ENCODE measurements around the gene RAPGEF3.

DNA sequence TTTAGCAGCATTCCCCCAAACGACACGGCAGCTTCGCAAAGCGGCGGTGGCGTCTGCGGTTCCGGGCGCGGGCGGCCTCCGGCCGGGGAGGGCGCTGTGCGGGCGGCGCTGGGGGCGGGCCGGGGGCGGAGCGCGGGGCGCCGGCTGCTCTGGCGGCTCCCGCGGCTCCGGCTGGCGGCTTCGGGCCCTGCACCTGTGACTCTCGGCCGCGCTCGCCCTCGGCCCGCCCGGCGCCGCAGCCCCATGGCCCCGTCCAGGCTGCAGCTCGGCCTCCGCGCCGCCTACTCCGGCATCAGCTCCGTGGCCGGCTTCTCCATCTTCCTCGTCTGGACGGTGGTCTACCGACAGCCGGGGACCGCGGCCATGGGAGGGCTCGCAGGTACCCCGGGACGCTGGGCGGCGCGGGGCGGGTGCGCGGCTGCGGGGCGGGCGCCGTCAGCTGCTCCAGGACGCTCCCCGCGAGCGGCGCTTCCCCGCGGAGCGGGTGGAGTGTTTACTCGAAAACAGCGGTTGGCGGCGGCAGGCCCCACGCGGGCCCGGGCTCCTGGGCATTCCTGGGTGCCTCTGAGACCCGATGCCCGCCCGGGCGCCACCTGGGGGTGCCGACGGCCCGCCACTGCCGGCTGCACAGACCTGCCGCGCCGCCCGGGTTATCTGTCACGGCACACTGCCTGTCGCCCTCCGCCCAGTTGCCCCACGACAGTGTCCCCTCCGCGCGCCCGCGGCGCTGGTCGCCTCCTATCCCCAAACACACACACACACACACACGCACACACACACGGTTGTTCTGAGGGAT lies 14.6 kb upstream of the RAPGEF3 start, which contains the start of gene SLC48A1:
- peak; percentile 77 for TF ChIP-seq POLR2A (IDR thresholded peaks at IDR 0.05)
- TF ChIP-seq, protein P1, sequence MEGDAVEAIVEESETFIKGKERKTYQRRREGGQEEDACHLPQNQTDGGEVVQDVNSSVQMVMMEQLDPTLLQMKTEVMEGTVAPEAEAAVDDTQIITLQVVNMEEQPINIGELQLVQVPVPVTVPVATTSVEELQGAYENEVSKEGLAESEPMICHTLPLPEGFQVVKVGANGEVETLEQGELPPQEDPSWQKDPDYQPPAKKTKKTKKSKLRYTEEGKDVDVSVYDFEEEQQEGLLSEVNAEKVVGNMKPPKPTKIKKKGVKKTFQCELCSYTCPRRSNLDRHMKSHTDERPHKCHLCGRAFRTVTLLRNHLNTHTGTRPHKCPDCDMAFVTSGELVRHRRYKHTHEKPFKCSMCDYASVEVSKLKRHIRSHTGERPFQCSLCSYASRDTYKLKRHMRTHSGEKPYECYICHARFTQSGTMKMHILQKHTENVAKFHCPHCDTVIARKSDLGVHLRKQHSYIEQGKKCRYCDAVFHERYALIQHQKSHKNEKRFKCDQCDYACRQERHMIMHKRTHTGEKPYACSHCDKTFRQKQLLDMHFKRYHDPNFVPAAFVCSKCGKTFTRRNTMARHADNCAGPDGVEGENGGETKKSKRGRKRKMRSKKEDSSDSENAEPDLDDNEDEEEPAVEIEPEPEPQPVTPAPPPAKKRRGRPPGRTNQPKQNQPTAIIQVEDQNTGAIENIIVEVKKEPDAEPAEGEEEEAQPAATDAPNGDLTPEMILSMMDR (IDR thresholded peaks at IDR 0.05) = peak in 2 of 3 donors; percentile 11 to 33
